ENCODE results near the gene ZFAND2A. TPM values are rescaled to one million over a fixed set of nuclear protein-coding genes. Genes with fewer than 3 reads are reported as not detected.

Gene ZFAND2A
- total and polyA plus RNA-seq, 3 experiments from 2014 or later: 27.8 to 45.6 (median 28.5) TPM

DNA sequence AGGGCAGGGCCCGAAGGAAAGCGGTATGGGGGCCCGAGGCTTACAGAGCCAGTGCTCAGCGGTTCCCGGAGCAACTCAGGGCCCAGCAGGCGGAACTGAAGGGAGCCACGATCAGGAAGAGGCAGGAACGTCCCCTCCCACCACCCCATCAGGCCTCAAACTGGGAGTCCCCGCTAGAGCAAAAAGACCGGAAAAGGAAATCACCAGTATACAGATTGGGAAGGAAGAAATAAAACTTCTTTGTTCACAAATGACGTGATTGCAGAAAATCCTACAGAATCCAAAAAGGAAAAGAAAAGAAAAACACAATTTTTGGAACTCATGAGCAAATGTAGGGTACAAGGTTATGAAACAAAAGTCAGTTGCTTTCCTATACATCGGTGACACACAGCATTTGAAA lies 21.6 kb upstream of the ZFAND2A start:
- H3K4me1 Mint-ChIP-seq: peaks cover 3 to 5% (median 5%) of the 10 kb centered on the region in 3 donors
- ChIA-PET CTCF (no interaction called here), POLR2A (no interaction called here)
- Histone ChIP-seq H3K4me1 (ENCODE audit: insufficient read depth, low read length) (peaks cover 12% of the 10 kb centered on the region), H3K36me3 (ENCODE audit: insufficient read depth, low read length) (no peaks in the 10 kb centered on the region), H3K9me3 (ENCODE audit: low read length) (no peaks in the 10 kb centered on the region), H3K27me3 (ENCODE audit: insufficient read depth, low read length, poor library complexity, severe bottlenecking) (peaks cover 9% of the 10 kb centered on the region), H3K27ac (ENCODE audit: low read depth, low read length) (no peak overlapping the region), H3K4me3 (ENCODE audit: low read length) (no peak overlapping the region)
- H3K9me3 Mint-ChIP-seq: no peaks in the 10 kb centered on the region
- no peak overlapping the region for H3K4me3 Mint-ChIP-seq
- H3K27me3 Mint-ChIP-seq: peaks cover 35 to 58% of the 10 kb centered on the region in 2 donors
- no peak overlapping the region for H3K27ac Mint-ChIP-seq
- DNase-seq: no peak
- H3K36me3 Mint-ChIP-seq: no peaks in the 10 kb centered on the region

DNA sequence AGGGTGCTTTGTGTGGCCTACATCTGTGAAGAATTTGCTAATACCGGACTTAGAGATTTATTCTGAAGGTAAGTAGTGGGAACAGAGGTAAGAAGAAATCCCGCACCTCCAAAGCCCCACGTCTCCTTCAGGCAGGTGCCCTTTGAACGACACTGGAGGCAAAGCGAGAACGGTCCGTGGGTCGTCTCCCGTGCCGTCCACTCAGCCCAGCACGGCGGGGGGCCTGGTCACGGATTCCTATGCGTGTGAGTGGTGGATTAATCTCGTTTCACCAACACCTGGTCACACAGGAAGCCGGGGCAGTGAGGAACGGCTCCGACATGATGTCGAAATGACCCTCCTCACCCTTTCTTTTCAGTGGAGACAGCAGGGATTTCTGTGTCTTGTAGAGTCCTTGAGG lies 21.0 kb upstream of the ZFAND2A start:
- peaks cover 5% of the 10 kb centered on the region for H3K27me3 ChIP-seq (ENCODE audit: insufficient read depth, low read length, poor library complexity, severe bottlenecking)
- H3K4me3 ChIP-seq (ENCODE audit: low read length): no peak overlapping the region
- Mint-ChIP-seq H3K4me1 (peaks cover 8 to 11% (median 11%) of the 10 kb centered on the region in 3 donors), H3K27me3 (peaks cover 32 to 52% of the 10 kb centered on the region in 2 donors), H3K9me3 (no peaks in the 10 kb centered on the region), H3K4me3 (no peak overlapping the region), H3K36me3 (no peaks in the 10 kb centered on the region), H3K27ac (no peak overlapping the region)
- H3K9me3 ChIP-seq (ENCODE audit: low read length): no peaks in the 10 kb centered on the region
- ChIA-PET POLR2A (no interaction called here), CTCF (interaction anchor here (1.4 kb wide), 1 partner anchor 188 kb away, joined by 5 read pairs; no protein-coding TSS in a partner anchor)
- no peak for DNase-seq
- H3K36me3 ChIP-seq (ENCODE audit: insufficient read depth, low read length): no peaks in the 10 kb centered on the region
- peaks cover 18% of the 10 kb centered on the region for H3K4me1 ChIP-seq (ENCODE audit: insufficient read depth, low read length)
- H3K27ac ChIP-seq (ENCODE audit: low read depth, low read length): no peak overlapping the region

DNA sequence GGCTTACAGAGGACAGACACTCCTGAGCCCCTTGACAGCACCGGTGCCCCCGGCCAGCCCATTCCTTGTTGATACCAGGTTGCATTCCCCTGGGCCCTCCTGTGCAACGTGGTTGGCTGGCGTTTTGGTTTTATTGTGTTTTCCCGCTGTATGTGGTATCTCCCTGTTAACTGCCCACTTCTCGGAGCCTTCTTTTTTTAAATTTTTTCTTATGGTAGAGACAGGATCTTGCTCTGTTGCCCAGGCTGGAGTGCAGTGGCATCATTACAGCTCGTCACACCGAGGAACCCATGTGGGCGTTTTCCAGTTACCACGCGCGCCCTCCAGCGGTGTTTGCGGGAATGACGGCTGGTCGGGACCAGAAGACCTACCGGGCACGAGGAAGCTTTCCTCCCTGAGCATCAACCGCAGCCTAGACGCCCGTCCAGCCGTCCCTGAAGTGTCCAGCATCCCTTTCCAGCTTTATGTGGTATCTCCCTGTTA lies 16.9 kb upstream of the ZFAND2A start:
- Histone ChIP-seq H3K27me3 (ENCODE audit: insufficient read depth, low read length, poor library complexity, severe bottlenecking) (peaks cover 5% of the 10 kb centered on the region), H3K4me1 (ENCODE audit: insufficient read depth, low read length) (peaks cover 15% of the 10 kb centered on the region), H3K27ac (ENCODE audit: low read depth, low read length) (no peak overlapping the region), H3K4me3 (ENCODE audit: low read length) (no peak overlapping the region), H3K36me3 (ENCODE audit: insufficient read depth, low read length) (no peaks in the 10 kb centered on the region), H3K9me3 (ENCODE audit: low read length) (no peaks in the 10 kb centered on the region)
- peak; percentile 55 to 80 (median 64) for DNase-seq
- no peak overlapping the region for H3K27ac Mint-ChIP-seq
- H3K36me3 Mint-ChIP-seq: no peaks in the 10 kb centered on the region
- no peaks in the 10 kb centered on the region for H3K9me3 Mint-ChIP-seq
- POLR2A ChIA-PET: interaction anchor here (0.7 kb wide), 1 partner anchor 39 kb away, joined by 3 read pairs; a partner anchor contains a TSS
- H3K4me3 Mint-ChIP-seq: peak overlapping the region in 4 of 7 donors; percentile 44 to 88 (median 73)
- peaks cover 20 to 31% of the 10 kb centered on the region in 2 donors for H3K27me3 Mint-ChIP-seq
- peaks cover 8 to 13% (median 11%) of the 10 kb centered on the region in 3 donors for H3K4me1 Mint-ChIP-seq
- CTCF ChIA-PET: interaction anchor here (0.6 to 6.5 kb wide), 14 partner anchors 9 to 298 kb away, joined by 3 to 26 read pairs (median 5); partner anchors contain the start of gene GPER1

DNA sequence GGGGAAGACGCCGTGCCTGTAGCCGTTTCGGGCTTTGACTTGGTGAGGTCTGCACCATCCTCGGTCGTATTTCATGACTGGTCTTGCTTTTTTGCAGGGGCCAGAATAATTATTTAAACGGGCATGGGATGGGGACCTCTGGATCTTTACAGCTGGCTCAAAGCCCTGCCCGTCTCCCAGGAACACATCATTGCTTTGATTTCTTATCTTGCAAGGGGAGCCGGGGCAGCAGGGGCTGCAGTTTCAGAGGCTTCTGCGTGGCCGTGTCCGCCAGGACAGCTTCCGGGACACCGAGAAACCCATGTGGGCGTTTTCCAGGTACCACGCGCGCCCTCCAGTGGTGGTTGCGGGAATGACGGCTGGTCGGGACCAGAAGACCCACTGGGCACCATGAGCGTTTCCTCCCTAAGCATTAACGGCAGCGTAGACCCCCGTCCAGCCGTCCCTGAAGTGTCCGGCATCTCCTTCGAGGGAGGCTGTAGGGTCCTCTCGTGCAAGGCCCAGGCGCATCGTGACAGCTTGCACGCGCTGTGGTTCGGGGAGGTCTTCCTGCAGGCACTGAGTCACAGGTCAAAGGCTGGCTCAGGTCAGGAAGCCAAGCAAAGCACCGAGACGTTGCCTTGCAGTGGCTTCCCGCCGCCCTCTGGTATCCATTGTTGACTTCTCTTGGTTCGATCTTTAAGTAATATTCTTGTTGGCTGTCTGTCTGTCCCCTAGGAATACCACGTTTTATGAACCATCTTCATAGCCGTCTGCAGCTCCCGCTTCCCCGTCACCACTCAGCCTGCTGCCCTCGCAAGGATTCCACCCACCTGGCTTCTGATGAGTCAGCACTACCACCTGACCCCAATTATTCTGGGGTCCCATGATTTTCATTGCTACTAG lies 16.2 kb upstream of the ZFAND2A start:
- ChIA-PET POLR2A (no interaction called here), CTCF (interaction anchor here (0.8 to 6.5 kb wide), 21 partner anchors 10 to 298 kb away, joined by 3 to 26 read pairs (median 4); partner anchors contain the start of gene GPER1)
- DNase-seq: peak; percentile 56 to 81 (median 73)
- Mint-ChIP-seq H3K27me3 (peaks cover 15 to 23% of the 10 kb centered on the region in 2 donors), H3K4me3 (peak overlapping the region in 6 of 7 donors; percentile 53 to 81 (median 69)), H3K9me3 (no peaks in the 10 kb centered on the region), H3K36me3 (no peaks in the 10 kb centered on the region), H3K4me1 (peaks cover 8 to 13% (median 11%) of the 10 kb centered on the region in 3 donors), H3K27ac (peak overlapping the region in 2 of 8 donors; percentile 12 to 78)
- Histone ChIP-seq H3K4me3 (ENCODE audit: low read length) (peak overlapping the region; percentile 42), H3K4me1 (ENCODE audit: insufficient read depth, low read length) (peaks cover 15% of the 10 kb centered on the region), H3K27ac (ENCODE audit: low read depth, low read length) (no peak overlapping the region), H3K36me3 (ENCODE audit: insufficient read depth, low read length) (no peaks in the 10 kb centered on the region), H3K27me3 (ENCODE audit: insufficient read depth, low read length, poor library complexity, severe bottlenecking) (peaks cover 4% of the 10 kb centered on the region), H3K9me3 (ENCODE audit: low read length) (no peaks in the 10 kb centered on the region)

DNA sequence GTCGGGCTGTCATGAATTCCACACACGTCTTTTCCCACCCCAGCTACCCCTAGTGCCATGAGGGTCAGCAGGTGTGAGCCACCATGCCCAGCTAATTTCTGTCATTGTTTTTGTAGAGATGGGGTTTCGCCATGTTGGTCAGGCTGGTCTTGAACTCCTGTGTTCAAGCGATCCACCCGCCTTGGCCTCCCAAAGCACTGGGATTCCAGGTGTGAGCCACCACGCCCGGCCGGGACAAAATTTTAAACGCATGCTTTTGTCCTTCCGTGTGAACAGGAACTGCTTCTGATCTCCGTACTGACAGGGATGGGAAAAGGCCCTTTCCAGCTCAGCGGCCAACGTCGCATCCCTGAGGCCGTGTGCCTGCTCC lies 15.6 kb upstream of the ZFAND2A start:
- no peaks in the 10 kb centered on the region for H3K27me3 ChIP-seq (ENCODE audit: insufficient read depth, low read length, poor library complexity, severe bottlenecking)
- H3K9me3 ChIP-seq (ENCODE audit: low read length): no peaks in the 10 kb centered on the region
- H3K4me1 ChIP-seq (ENCODE audit: insufficient read depth, low read length): peaks cover 15% of the 10 kb centered on the region
- no peak overlapping the region for H3K4me3 ChIP-seq (ENCODE audit: low read length)
- H3K4me3 Mint-ChIP-seq: no peak overlapping the region
- no peak overlapping the region for H3K27ac ChIP-seq (ENCODE audit: low read depth, low read length)
- DNase-seq: no peak
- H3K4me1 Mint-ChIP-seq: peaks cover 8 to 13% (median 11%) of the 10 kb centered on the region in 3 donors
- ChIA-PET POLR2A (no interaction called here), CTCF (interaction anchor here (0.8 to 6.5 kb wide), 17 partner anchors 10 to 257 kb away, joined by 3 to 26 read pairs (median 4); partner anchors contain the start of gene GPER1)
- H3K9me3 Mint-ChIP-seq: no peaks in the 10 kb centered on the region
- peak overlapping the region in 1 of 8 donors; percentile 78 for H3K27ac Mint-ChIP-seq
- no peaks in the 10 kb centered on the region for H3K36me3 Mint-ChIP-seq
- peaks cover 10 to 17% of the 10 kb centered on the region in 2 donors for H3K27me3 Mint-ChIP-seq
- no peaks in the 10 kb centered on the region for H3K36me3 ChIP-seq (ENCODE audit: insufficient read depth, low read length)

DNA sequence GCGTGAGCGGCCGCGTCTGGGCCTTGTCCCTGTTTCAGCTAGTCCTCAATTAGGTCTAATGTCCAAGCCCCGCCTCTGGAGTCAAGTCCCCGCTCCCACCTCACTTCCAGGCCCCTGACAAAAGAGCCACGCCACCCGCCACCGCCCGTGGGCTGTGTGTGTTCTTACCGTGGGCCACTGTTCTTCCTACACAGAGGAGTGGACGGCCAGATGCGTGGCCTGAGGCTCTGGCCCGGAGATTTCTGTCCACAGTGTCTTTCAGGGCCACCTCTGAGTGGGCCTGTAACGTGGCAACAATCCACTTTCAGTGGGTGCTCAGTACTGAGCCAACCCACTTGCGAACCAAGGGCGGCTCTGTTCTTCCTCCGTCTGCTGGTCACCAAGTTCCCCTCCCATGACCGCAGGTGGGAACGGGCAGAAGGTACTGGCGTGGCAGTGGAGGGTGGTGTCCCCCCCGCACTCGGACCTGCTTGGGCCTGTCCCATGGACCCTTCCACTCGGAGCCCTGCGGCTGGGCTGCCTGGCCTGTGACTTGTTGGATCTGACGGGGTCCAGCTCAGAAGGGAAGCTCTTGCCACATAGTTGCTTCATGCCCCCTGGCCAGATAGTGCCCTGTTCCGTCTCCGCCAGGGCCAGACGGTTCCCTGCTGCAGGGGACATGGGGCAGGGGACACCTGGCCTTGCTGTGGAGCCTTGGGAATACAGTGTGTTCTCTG lies 15.0 kb upstream of the ZFAND2A start:
- no peaks in the 10 kb centered on the region for H3K36me3 ChIP-seq (ENCODE audit: insufficient read depth, low read length)
- POLR2A ChIA-PET: no interaction called here

DNA sequence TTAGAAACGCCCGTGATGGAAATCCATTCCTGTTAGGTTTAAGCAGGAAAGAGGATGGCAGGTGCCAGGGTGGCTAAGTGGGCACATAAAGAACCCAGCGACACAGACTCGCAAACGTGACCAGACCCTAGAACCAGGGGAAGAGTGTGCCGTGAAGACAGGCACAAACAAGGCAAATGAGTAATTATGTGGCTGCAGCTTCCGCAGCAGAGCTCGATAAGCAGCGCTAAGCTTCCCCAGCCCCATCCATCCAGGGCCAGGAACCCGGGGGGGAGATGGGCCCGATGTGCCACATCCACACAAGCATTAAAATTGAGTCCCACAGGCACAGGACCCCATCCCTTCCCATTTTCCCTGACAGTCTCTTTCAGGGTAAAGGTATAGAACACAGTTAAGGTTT lies 14.0 kb upstream of the ZFAND2A start:
- H3K4me3 Mint-ChIP-seq: no peak overlapping the region

More for the DNA sequence above, 15.0 kb upstream of the ZFAND2A start:
- CTCF ChIA-PET: interaction anchor here (0.8 to 6.5 kb wide), 17 partner anchors 9 to 257 kb away, joined by 3 to 26 read pairs (median 5); partner anchors contain the start of gene GPER1
- H3K36me3 Mint-ChIP-seq: no peaks in the 10 kb centered on the region
- no peak overlapping the region for H3K4me3 ChIP-seq (ENCODE audit: low read length)
- peaks cover 10 to 15% (median 13%) of the 10 kb centered on the region in 3 donors for H3K4me1 Mint-ChIP-seq
- H3K4me3 Mint-ChIP-seq: no peak overlapping the region
- no peaks in the 10 kb centered on the region for H3K9me3 Mint-ChIP-seq
- peak overlapping the region in 1 of 8 donors; percentile 60 for H3K27ac Mint-ChIP-seq
- no peaks in the 10 kb centered on the region for H3K9me3 ChIP-seq (ENCODE audit: low read length)
- H3K4me1 ChIP-seq (ENCODE audit: insufficient read depth, low read length): peaks cover 15% of the 10 kb centered on the region
- no peak for DNase-seq
- no peaks in the 10 kb centered on the region for H3K27me3 ChIP-seq (ENCODE audit: insufficient read depth, low read length, poor library complexity, severe bottlenecking)
- H3K27ac ChIP-seq (ENCODE audit: low read depth, low read length): no peak overlapping the region
- peaks cover 10 to 13% of the 10 kb centered on the region in 2 donors for H3K27me3 Mint-ChIP-seq

More for the DNA sequence above, 14.0 kb upstream of the ZFAND2A start:
- Mint-ChIP-seq H3K4me1 (peaks cover 20 to 24% (median 24%) of the 10 kb centered on the region in 3 donors), H3K36me3 (no peaks in the 10 kb centered on the region), H3K27ac (peak overlapping the region in 1 of 8 donors; percentile 50), H3K27me3 (peaks cover 7 to 8% of the 10 kb centered on the region in 2 donors), H3K9me3 (no peaks in the 10 kb centered on the region)
- no peak overlapping the region for H3K4me3 ChIP-seq (ENCODE audit: low read length)
- POLR2A ChIA-PET: no interaction called here
- H3K4me1 ChIP-seq (ENCODE audit: insufficient read depth, low read length): peaks cover 19% of the 10 kb centered on the region
- no peaks in the 10 kb centered on the region for H3K27me3 ChIP-seq (ENCODE audit: insufficient read depth, low read length, poor library complexity, severe bottlenecking)
- DNase-seq: no peak
- H3K36me3 ChIP-seq (ENCODE audit: insufficient read depth, low read length): no peaks in the 10 kb centered on the region
- H3K27ac ChIP-seq (ENCODE audit: low read depth, low read length): no peak overlapping the region
- CTCF ChIA-PET: interaction anchor here (1.5 to 6.5 kb wide), 4 partner anchors 16 to 181 kb away, joined by 4 to 26 read pairs (median 7); partner anchors contain the start of gene GPER1
- H3K9me3 ChIP-seq (ENCODE audit: low read length): no peaks in the 10 kb centered on the region

All from CD8-positive, alpha-beta memory T cell (primary cell).